Loucy (cell line): ENCODE data around the gene C11orf52.

Experiments used
- CTCF ChIP-seq: fragments of 200-600 bp; sonication (generic); conservative IDR thresholded peaks from 2 replicates; pipeline ENCODE4 v1.5.1; 2014; ENCODE audit warnings: mild to moderate bottlenecking, antibody characterized with exemption, low read length
- EZH2phosphoT487 ChIP-seq: fragments of 200-600 bp; IDR thresholded peaks from 2 replicates; pipeline ENCODE4 v1.6.1; 2018; ENCODE audit warnings: antibody characterized with exemption, mild to moderate bottlenecking, moderate library complexity, borderline replicate concordance

- TF ChIP-seq CTCF (no peak), EZH2phosphoT487 (no peak)
These were observed 11.8 kb downstream of the C11orf52 start for GRCh38 chr11:111930472-111930871.
